ENCODE data around the gene RETREG2. TPM values are rescaled to one million over a fixed set of nuclear protein-coding genes. Genes with fewer than 3 reads are reported as not detected.
A peak's percentile ranks its signal among the peaks of the same experiment; 100 is the strongest.

The RETREG2 gene
- total RNA-seq, 1 donor from 2014 or later: 57.7 TPM

- DNase-seq (ENCODE audit: low read depth in 2 of 2): no peak
Measured at GRCh38 chr2:219168932-219169331, 9.1 kb upstream of the RETREG2 start.

- no peak for DNase-seq (ENCODE audit: low read depth in 2 of 2)
Measured at GRCh38 chr2:219169930-219170654, 8.0 kb upstream of the RETREG2 start, which contains the start of gene SLC23A3. TSS of gene SLC23A3 (minus strand) at chr2:219170029. CDS start at chr2:219169984, 45 bp downstream.

GRCh38 chr2:219171231-219171651, 6.8 kb upstream of the RETREG2 start:
- peak; percentile 53 to 87 for DNase-seq (ENCODE audit: low read depth in 2 of 2)

- DNase-seq (ENCODE audit: low read depth in 2 of 2): no peak
Measured at GRCh38 chr2:219172231-219173154, 5.6 kb upstream of the RETREG2 start.

- no peak for DNase-seq (ENCODE audit: low read depth in 2 of 2)
Measured at GRCh38 chr2:219173176-219173575, 4.9 kb upstream of the RETREG2 start.

GRCh38 chr2:219174146-219174545, 3.9 kb upstream of the RETREG2 start:
- no peak for DNase-seq (ENCODE audit: low read depth in 2 of 2)

- DNase-seq (ENCODE audit: low read depth in 2 of 2): no peak
Measured at GRCh38 chr2:219174801-219175200, 3.3 kb upstream of the RETREG2 start.

GRCh38 chr2:219175486-219175885, 2.6 kb upstream of the RETREG2 start:
- DNase-seq (ENCODE audit: low read depth in 2 of 2): no peak

GRCh38 chr2:219175928-219176817, 1.9 kb upstream of the RETREG2 start:
- DNase-seq (ENCODE audit: low read depth in 2 of 2): peak; percentile 40 to 45

- peak; percentile 79 to 86 for DNase-seq (ENCODE audit: low read depth in 2 of 2)
Measured at GRCh38 chr2:219176818-219177551, 1.1 kb upstream of the RETREG2 start, which contains the start of gene CNPPD1. TSS of gene CNPPD1 (minus strand) at chr2:219176925. CDS start at chr2:219176828, 97 bp downstream.

- DNase-seq (ENCODE audit: low read depth in 2 of 2): peak; percentile 46 to 48
Measured at GRCh38 chr2:219178377-219179175, 501 bp downstream of the RETREG2 start.

- DNase-seq (ENCODE audit: low read depth in 2 of 2): no peak
Measured at GRCh38 chr2:219179601-219180465, 1.8 kb downstream of the RETREG2 start.

GRCh38 chr2:219180961-219181360, 2.9 kb downstream of the RETREG2 start:
- no peak for DNase-seq (ENCODE audit: low read depth in 2 of 2)

GRCh38 chr2:219181531-219181930, 3.5 kb downstream of the RETREG2 start:
- no peak for DNase-seq (ENCODE audit: low read depth in 2 of 2)

- no peak for DNase-seq (ENCODE audit: low read depth in 2 of 2)
Measured at GRCh38 chr2:219182331-219183150, 4.5 kb downstream of the RETREG2 start.

- DNase-seq (ENCODE audit: low read depth in 2 of 2): no peak
Measured at GRCh38 chr2:219183151-219183772, 5.2 kb downstream of the RETREG2 start.

- no peak for DNase-seq (ENCODE audit: low read depth in 2 of 2)
Measured at GRCh38 chr2:219184121-219184520, 6.0 kb downstream of the RETREG2 start.
